Measurements from ENCODE around the gene MEMO1.

Gene MEMO1

DNA sequence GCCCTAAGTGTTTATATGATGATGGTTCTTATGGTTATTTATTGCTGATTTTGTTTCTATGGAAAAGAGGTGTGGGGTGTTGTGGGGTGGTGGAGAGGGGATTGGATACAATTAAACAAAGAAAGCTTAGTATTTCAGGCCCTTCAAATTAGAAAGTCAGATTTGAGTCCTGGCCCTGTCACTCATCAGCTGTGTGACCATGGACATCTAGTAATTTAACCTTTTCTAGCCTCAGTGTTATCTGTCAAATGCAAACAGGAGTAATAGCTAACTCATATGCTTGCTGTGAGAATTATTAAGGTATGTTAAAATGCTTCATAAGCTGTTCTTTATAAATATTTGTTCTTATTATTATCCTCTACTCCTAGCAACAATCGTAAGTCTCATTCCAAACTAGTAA, 2.1 kb upstream of the MEMO1 start:
- TF ChIP-seq ZFX (IDR thresholded peaks at IDR 0.05; ENCODE audit: borderline replicate concordance): no peak
- TF ChIP-seq, protein P1, sequence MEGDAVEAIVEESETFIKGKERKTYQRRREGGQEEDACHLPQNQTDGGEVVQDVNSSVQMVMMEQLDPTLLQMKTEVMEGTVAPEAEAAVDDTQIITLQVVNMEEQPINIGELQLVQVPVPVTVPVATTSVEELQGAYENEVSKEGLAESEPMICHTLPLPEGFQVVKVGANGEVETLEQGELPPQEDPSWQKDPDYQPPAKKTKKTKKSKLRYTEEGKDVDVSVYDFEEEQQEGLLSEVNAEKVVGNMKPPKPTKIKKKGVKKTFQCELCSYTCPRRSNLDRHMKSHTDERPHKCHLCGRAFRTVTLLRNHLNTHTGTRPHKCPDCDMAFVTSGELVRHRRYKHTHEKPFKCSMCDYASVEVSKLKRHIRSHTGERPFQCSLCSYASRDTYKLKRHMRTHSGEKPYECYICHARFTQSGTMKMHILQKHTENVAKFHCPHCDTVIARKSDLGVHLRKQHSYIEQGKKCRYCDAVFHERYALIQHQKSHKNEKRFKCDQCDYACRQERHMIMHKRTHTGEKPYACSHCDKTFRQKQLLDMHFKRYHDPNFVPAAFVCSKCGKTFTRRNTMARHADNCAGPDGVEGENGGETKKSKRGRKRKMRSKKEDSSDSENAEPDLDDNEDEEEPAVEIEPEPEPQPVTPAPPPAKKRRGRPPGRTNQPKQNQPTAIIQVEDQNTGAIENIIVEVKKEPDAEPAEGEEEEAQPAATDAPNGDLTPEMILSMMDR (IDR thresholded peaks at IDR 0.05): no peak
- H3K27ac ChIP-seq: peak overlapping the region; percentile 95; the same call in 1 of the 2 replicates

DNA sequence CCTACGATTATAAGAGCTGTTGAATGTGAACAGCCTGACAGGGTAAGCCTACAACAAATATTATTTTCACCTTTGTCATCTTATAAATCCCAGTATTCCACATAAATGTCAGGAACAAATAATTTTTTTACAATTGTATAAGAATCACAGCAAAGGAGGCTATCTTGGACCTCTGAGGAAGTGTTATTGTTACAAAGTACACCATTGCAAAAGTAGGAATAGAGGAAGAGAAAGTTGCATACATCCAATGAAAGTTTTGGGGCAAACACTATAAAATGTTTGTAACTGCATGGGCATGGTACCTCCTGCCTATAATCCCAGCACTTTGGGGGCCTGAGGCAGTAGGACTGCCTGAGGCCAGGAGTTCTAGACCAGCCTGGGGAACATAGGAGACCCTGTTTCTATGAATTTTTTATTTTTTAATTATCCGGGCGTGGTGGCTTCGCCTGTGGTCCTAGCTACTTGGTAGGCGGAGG, 715 bp upstream of the MEMO1 start:
- TF ChIP-seq, protein P1 (IDR thresholded peaks at IDR 0.05): no peak
- no peak for TF ChIP-seq ZFX (IDR thresholded peaks at IDR 0.05; ENCODE audit: borderline replicate concordance)
- peak overlapping the region; percentile 95 for H3K27ac ChIP-seq

DNA sequence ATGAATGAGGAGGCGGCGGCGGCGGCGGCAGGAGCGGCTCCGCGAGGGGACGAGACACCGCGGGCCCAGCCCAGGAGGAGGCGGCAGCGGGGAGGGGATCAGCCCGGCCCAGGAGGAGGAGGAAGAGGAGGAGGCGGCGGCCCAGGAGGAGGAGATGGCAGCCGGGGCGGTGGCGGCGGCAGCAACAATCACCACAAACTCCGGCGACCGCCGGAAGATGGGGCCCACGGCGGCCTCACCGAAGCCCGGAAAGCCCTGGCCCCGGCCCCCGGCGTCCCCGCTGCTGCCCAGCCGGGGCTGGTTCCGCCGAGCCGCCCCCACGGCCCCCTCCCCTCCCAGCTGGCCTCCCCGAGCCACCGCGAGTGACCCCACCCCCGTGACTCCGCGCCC, 533 bp downstream of the MEMO1 start:
- peak overlapping the region; percentile 95 for H3K27ac ChIP-seq

DNA sequence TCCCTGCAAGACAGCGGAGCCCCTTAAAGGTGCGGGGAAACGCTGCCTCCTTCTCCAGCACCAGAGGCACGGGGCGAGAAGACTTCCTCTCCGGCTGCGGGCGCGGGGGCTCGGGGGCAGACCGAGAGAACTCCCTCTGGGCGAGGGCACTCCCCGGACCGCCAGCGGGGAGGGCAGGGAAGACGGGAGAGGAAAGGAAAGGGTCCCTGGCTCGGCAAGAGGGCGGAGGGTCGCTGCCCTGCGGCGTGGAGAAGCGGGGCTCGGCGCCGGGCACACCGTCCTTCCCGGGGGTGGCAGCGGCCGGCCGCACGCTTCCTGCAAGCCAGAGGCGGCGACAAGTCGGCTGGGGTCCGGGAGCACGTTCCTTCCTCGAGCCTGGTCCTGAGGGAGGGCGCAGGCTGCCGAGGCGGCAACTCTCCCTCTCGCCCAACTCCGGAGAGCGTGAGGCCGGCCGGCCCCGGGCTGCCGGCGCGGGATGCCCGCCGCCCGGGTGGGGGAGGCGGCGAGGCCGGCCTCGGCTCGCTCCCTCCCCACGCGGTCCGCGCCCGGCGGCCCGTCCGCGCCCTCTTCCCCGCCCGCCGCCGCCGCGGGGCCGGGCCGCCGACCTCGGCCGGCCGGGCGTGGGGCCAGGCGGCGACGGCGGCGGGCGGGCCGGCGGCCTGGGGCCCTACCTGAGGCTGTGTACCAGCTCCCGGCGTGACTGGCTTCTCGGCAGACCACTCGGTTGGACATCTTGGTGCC, 1.1 kb downstream of the MEMO1 start:
- peak overlapping the region; percentile 95 for H3K27ac ChIP-seq
- TF ChIP-seq, protein P1 (IDR thresholded peaks at IDR 0.05): no peak
- no peak for TF ChIP-seq ZFX (IDR thresholded peaks at IDR 0.05; ENCODE audit: borderline replicate concordance)

DNA sequence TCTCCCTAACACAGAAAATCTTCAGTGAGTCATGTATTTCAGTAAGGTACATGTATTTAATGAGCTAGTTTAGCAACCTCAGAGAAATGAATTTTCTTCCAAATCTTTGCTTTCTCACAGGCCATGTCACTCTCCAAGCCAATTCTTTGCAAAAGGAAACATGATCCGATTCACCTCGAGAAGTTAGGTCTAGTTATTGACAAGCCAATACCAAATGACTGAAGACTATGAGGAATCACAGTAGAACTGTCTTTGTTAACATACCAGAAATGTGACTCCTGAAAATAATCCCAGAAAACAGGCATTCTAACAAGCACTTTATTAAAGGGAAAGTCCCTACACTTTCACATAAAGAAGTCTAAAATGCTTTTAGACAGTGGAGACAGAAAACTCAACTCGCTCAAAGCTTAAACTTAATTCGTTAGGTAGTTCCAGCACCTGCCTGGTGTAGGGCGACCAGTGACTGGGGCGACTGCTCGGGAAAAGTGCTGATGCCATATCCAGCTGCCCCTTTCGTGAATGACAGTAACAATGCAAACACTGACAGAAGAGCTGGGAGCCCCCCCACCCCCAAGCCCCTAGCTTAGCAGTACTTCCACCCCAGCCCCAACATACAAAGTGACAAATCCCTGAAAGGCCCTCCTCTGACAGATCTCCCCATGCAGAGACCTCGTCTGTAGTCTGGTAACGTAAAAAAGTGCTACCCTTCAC, 1.8 kb downstream of the MEMO1 start:
- TF ChIP-seq ZFX (IDR thresholded peaks at IDR 0.05; ENCODE audit: borderline replicate concordance): no peak
- TF ChIP-seq, protein P1 (IDR thresholded peaks at IDR 0.05): no peak
- peak overlapping the region; percentile 95 for H3K27ac ChIP-seq

DNA sequence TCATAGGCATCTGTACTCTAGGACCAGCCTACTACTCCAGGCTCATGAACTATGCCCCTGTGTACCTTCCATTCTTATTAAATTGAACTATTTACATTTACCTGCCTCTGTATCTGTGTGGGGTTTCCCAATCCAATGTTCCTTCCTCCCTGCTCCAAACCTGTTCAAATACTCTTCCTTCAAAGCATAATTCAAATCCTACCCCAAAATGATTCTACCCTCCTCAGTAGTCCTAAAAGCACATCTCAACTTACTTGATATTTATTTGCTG, 3.8 kb downstream of the MEMO1 start:
- TF ChIP-seq, protein P1 (IDR thresholded peaks at IDR 0.05): no peak
- TF ChIP-seq ZFX (IDR thresholded peaks at IDR 0.05; ENCODE audit: borderline replicate concordance): no peak
- peak overlapping the region; percentile 46 for H3K27ac ChIP-seq

DNA sequence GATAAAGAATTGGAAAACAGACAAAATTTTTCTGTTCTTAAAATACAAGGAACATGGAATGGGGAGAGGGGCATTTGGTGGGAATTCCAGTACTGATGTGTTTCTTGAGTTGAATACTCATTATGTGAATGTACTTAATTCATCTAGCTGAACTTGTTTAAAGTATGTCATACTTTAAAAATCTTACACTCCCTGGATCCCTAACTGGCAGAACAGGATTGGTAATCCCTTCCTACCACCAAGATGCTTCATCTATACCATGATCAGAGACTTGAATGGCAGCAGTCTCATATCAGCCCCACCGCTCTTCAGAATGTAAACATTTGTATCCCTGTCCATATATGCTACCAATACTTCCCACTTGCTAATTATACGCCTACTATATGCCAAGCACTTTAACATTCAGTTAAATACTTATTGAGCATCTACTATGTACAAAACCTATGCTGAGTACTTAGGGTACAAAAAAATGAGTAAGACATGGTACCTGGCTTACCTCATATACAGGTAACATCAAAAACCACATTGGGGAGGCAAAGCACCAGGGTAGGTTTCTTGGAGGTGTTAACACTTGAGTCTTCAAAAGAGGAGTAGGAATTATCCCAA, 5.3 kb downstream of the MEMO1 start:
- TF ChIP-seq ZFX (IDR thresholded peaks at IDR 0.05; ENCODE audit: borderline replicate concordance): no peak
- TF ChIP-seq, protein P1 (IDR thresholded peaks at IDR 0.05): no peak
- peak overlapping the region; percentile 46; the same call in 1 of the 2 replicates for H3K27ac ChIP-seq

All from 22Rv1 (cell line).